PC-9 (cell line): Measurements from ENCODE around the gene RAMACL. TPM values are rescaled to one million over a fixed set of nuclear protein-coding genes. Genes with fewer than 3 reads are reported as not detected.

Experiments used
- BruUV-seq: library from RNA; stranded (reverse); fragments of 400-500 nt; replicated peaks from 2 replicates; lab custom pipeline; 2021; lab: Mats Ljungman, UMichigan
- CTCF ChIA-PET: fragments of 300-600 bp; sonication (Branson Sonifier 250); formaldehyde crosslinking; loops from one replicate; lab custom pipeline; 2022; ENCODE audit warnings: antibody characterized with exemption; lab: Charles Lee
- POLR2A ChIA-PET: fragments of 300-600 bp; sonication (Branson Sonifier 250); formaldehyde crosslinking; loops from one replicate; lab custom pipeline; 2022; ENCODE audit warnings: antibody characterized with exemption; ENCODE audit not compliant: unreplicated experiment; lab: Charles Lee
- DNase-seq, 2 experiments: peaks; one replicate each; pipeline versions ENCODE4 v3.0.0 to v3.0.0-alpha.2; 2015 to 2022; ENCODE audit warnings: mixed read lengths in 1 of 2
- H2AFZ ChIP-seq: fragments of 200-600 bp; sonication (generic); 2 replicates; pipeline ENCODE4 v1.8.1; 2017; ENCODE audit warnings: antibody characterized with exemption
- H3F3A ChIP-seq: fragments of 200-600 bp; sonication (generic); 2 replicates; pipeline ENCODE4 v1.8.1; 2017; ENCODE audit warnings: antibody characterized with exemption, mild to moderate bottlenecking, low read depth; ENCODE audit not compliant: insufficient read depth
- H3K27ac ChIP-seq: fragments of 200-600 bp; sonication (generic); 2 replicates; pipeline ENCODE4 v1.6.1; 2016; ENCODE audit warnings: mixed run types
- H3K27me3 ChIP-seq: fragments of 200-600 bp; sonication (generic); 2 replicates; pipeline ENCODE4 v1.6.1; 2016; ENCODE audit warnings: low read depth, mixed run types; ENCODE audit not compliant: insufficient read depth
- H3K36me3 ChIP-seq: fragments of 200-600 bp; sonication (generic); 2 replicates; pipeline ENCODE4 v1.6.1; 2016; ENCODE audit warnings: low read depth, mixed run types
- H3K4me1 ChIP-seq: fragments of 200-600 bp; sonication (generic); replicated peaks from 2 replicates; pipeline ENCODE4 v1.6.1; 2016; ENCODE audit warnings: mixed run types; ENCODE audit not compliant: insufficient read depth
- H3K4me2 ChIP-seq: fragments of 200-600 bp; sonication (generic); 2 replicates; pipeline ENCODE4 v1.6.1; 2017; ENCODE audit warnings: mixed run types
- H3K4me3 ChIP-seq: fragments of 200-600 bp; sonication (generic); 2 replicates; pipeline ENCODE4 v1.6.1; 2016; ENCODE audit warnings: mixed run types
- H3K79me2 ChIP-seq: fragments of 200-600 bp; sonication (generic); 2 replicates; pipeline ENCODE4 v1.6.1; 2017; ENCODE audit warnings: low read depth, mixed run types
- H3K9me2 ChIP-seq: fragments of 200-600 bp; sonication (generic); 2 replicates; pipeline ENCODE4 v1.8.1; 2017; ENCODE audit warnings: mild to moderate bottlenecking; ENCODE audit not compliant: insufficient read depth
- H3K9me3 ChIP-seq: fragments of 200-600 bp; sonication (generic); 2 replicates; pipeline ENCODE4 v1.8.1; 2016; ENCODE audit warnings: low read depth; ENCODE audit not compliant: insufficient read depth
- H4K20me1 ChIP-seq: fragments of 200-600 bp; sonication (generic); 2 replicates; pipeline ENCODE4 v1.8.1; 2017; ENCODE audit not compliant: insufficient read depth
- EZH2 ChIP-seq: fragments of 200-600 bp; sonication (generic); IDR thresholded peaks from 2 replicates; pipeline ENCODE4 v1.8.0; 2017; ENCODE audit warnings: antibody characterized with exemption, low read depth
- intact Hi-C: fragments of 100-400 bp; cut with micrococcal nuclease; formaldehyde crosslinking; loops from one replicate; pipeline ENCODE4 v1.10.0; 2022; ENCODE audit not compliant: unreplicated experiment
- total RNA-seq: library from RNA; stranded (reverse); gene quantifications from 2 replicates; pipeline ENCODE4 v1.2.3, GENCODE V29; 2021
- TF ChIP-seq, protein P1 (sequence below): fragments of 200-600 bp; sonication (generic); conservative IDR thresholded peaks from 2 replicates; pipeline ENCODE4 v1.6.1; 2017; ENCODE audit warnings: mixed run types, antibody characterized with exemption, mild to moderate bottlenecking, moderate library complexity

The RAMACL gene
- total RNA-seq, 1 experiment from 2014 or later: 0.52 TPM

- Histone ChIP-seq H2AFZ (no peak overlapping the region), H3K27me3 (no peaks in the 10 kb centered on the region), H3F3A (no peaks in the 10 kb centered on the region), H3K9me3 (no peaks in the 10 kb centered on the region), H3K36me3 (no peaks in the 10 kb centered on the region), H3K27ac (no peak overlapping the region), H3K4me2 (no peak overlapping the region), H3K4me1 (no peaks in the 10 kb centered on the region), H3K4me3 (no peak overlapping the region), H3K79me2 (no peaks in the 10 kb centered on the region), H3K9me2 (no peaks in the 10 kb centered on the region), H4K20me1 (no peaks in the 10 kb centered on the region)
- TF ChIP-seq EZH2: no peak
- TF ChIP-seq, protein P1, sequence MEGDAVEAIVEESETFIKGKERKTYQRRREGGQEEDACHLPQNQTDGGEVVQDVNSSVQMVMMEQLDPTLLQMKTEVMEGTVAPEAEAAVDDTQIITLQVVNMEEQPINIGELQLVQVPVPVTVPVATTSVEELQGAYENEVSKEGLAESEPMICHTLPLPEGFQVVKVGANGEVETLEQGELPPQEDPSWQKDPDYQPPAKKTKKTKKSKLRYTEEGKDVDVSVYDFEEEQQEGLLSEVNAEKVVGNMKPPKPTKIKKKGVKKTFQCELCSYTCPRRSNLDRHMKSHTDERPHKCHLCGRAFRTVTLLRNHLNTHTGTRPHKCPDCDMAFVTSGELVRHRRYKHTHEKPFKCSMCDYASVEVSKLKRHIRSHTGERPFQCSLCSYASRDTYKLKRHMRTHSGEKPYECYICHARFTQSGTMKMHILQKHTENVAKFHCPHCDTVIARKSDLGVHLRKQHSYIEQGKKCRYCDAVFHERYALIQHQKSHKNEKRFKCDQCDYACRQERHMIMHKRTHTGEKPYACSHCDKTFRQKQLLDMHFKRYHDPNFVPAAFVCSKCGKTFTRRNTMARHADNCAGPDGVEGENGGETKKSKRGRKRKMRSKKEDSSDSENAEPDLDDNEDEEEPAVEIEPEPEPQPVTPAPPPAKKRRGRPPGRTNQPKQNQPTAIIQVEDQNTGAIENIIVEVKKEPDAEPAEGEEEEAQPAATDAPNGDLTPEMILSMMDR: no peak
- DNase-seq: no peak
- intact Hi-C loops: no loop called here
- POLR2A ChIA-PET: no interaction called here
- BruUV-seq: no TSS peak
- CTCF ChIA-PET: no interaction called here
Measured at GRCh38 chr6:166600931-166601330, 14.5 kb upstream of the RAMACL start.

DNA sequence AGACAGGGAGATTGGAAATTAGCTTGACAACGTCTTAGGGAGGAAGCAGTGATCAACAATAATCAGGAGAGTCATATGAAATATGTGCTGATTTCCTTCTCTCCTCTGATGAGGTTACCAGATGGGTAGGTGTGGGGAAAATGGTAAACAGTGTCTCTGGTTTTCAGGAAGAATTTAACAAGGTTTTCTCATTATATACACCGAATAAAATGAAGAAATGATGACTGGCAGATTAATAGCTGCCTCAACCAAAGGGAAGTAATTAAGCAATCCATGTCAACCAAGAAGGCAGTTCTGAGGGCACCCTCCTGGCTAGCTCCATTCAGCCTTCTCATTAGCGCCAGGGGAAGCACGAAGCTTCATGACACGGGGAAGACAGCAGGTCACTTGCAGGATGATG lies 12.7 kb upstream of the RAMACL start:
- intact Hi-C loops: no loop called here
- no peak overlapping the region for H3K4me2 ChIP-seq
- H3K79me2 ChIP-seq: no peaks in the 10 kb centered on the region

DNA sequence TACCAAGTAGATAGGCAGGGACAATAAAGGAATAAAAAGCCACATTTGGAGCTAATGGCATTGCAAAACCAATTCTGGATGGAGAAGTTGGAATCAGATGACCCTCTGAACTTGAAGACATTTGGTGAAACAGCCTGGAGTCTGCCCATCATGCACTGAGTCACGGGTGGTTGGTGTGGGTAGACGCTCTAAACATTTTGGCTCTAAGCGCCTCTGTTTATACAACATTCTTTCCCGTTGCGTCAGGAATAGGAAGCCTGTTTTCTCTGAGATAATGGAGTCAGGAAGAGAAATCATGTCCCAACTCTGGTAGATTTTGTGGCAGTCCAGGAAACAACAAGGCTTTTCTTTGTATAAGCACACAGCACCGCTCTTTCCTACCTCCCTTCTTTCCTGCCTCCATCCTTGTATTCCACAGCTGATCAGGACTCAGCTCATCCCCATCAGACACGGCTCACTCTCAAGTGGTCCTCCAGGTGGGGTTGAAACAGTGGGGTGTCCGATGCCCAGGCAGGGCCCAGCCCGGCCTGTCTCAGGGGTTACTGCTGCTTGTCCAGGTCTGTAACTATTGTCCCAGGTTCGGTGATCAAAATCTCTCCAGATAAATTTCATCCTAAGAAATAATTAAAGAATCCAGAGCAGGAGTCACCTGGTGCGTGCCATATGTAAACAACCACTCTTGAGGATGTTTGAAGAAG lies 12.1 kb upstream of the RAMACL start:
- intact Hi-C loops: no loop called here
- no peaks in the 10 kb centered on the region for H3K27me3 ChIP-seq
- ChIA-PET POLR2A (no interaction called here), CTCF (interaction anchor here (0.6 kb wide), 1 partner anchor 41 kb away, joined by 3 read pairs; no protein-coding TSS in a partner anchor)
- BruUV-seq: no TSS peak
- no peaks in the 10 kb centered on the region for H3K36me3 ChIP-seq
- H4K20me1 ChIP-seq: no peaks in the 10 kb centered on the region
- TF ChIP-seq EZH2: no peak
- TF ChIP-seq, protein P1: no peak
- H2AFZ ChIP-seq: no peak overlapping the region
- H3K4me1 ChIP-seq: no peaks in the 10 kb centered on the region
- peak in 1 of 2 experiments; percentile 41 for DNase-seq
- H3F3A ChIP-seq: no peaks in the 10 kb centered on the region
- no peak overlapping the region for H3K4me3 ChIP-seq
- no peaks in the 10 kb centered on the region for H3K9me2 ChIP-seq
- H3K4me2 ChIP-seq: no peak overlapping the region
- no peaks in the 10 kb centered on the region for H3K9me3 ChIP-seq
- H3K27ac ChIP-seq: no peak overlapping the region
- H3K79me2 ChIP-seq: no peaks in the 10 kb centered on the region

More for the DNA sequence above, 12.7 kb upstream of the RAMACL start:
- TF ChIP-seq, protein P1: no peak
- no peak for TF ChIP-seq EZH2
- H4K20me1 ChIP-seq: no peaks in the 10 kb centered on the region
- no peak overlapping the region for H3K27ac ChIP-seq
- ChIA-PET CTCF (interaction anchor here (0.6 kb wide), 1 partner anchor 42 kb away, joined by 3 read pairs; no protein-coding TSS in a partner anchor), POLR2A (no interaction called here)
- no peaks in the 10 kb centered on the region for H3K27me3 ChIP-seq
- H3K9me2 ChIP-seq: no peaks in the 10 kb centered on the region
- H3F3A ChIP-seq: no peaks in the 10 kb centered on the region
- no peak for DNase-seq
- no peak overlapping the region for H3K4me3 ChIP-seq
- H3K4me1 ChIP-seq: no peaks in the 10 kb centered on the region
- H3K36me3 ChIP-seq: no peaks in the 10 kb centered on the region
- no peak overlapping the region for H2AFZ ChIP-seq
- no TSS peak for BruUV-seq
- no peaks in the 10 kb centered on the region for H3K9me3 ChIP-seq
